GM13976 (cell line): Measurements from ENCODE around the gene DCDC2.

Experiments used
- DNase-seq: peaks from one replicate; pipeline ENCODE4 v3.0.0; 2012; ENCODE audit warnings: low spot score
- CTCF ChIP-seq: IDR thresholded peaks from 2 replicates; pipeline ENCODE4 v1.5.1; 2012; ENCODE audit warnings: borderline replicate concordance, mild to moderate bottlenecking; ENCODE audit not compliant: insufficient read depth; ENCODE audit errors: extremely low read depth, missing control alignments, control extremely low read depth
- in situ Hi-C: fragments of 300-500 bp; cut with MboI; formaldehyde crosslinking; loops from one replicate; pipeline ENCODE4 v1.12.0; 2022; ENCODE audit warnings: low sequenced_read_pairs, mixed read lengths, inconsistent platforms; ENCODE audit not compliant: unreplicated experiment

The DCDC2 gene

GRCh38 chr6:24257282-24257681 is 100.6 kb downstream of the DCDC2 start:
- no peak for TF ChIP-seq CTCF
- in situ Hi-C loops: no loop called here
- no peak for DNase-seq

DNA sequence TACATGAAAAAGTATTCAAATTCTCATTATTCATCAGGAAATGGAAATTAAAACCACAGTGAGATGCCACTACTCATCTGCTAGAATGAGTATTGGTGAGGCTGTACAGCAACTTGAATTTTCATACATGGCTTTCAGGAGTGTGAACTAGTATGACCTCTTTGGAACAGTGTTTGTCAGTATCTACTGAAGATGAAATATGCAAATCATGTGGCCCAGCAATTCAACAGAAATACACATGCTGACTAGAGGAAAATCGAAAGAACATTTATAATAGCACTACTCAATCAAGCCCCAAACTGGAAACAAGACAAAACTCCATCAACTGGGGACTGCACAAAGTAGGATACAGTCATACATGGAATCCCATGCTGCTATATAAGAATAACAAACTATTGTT is 102.2 kb downstream of the DCDC2 start:
- TF ChIP-seq CTCF: no peak
- in situ Hi-C loops: no loop called here
- peak; percentile 16 for DNase-seq

GRCh38 chr6:24253360-24253759 is 104.5 kb downstream of the DCDC2 start:
- DNase-seq: no peak
- in situ Hi-C loops: no loop called here
- TF ChIP-seq CTCF: no peak

DNA sequence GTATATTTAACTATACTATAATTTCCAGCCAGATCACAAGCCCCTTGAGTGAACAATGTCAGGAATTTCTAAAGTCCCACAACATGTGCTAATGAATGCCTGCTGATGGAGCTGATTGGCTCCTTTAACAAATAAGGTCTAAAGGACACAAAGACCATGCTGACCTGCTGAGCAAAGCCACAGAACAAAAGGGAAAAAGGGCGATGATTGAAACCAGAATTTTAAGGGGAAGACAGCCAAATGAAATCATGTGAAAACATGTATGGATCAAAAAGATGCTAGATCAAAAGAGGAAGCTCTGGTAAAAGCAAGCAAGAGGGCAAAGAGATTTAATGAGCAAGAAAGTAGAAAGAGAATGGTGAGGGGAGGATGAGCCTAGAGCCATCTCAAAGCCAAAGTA is 105.6 kb downstream of the DCDC2 start:
- DNase-seq: no peak
- in situ Hi-C loops: no loop called here
- TF ChIP-seq CTCF: no peak

DNA sequence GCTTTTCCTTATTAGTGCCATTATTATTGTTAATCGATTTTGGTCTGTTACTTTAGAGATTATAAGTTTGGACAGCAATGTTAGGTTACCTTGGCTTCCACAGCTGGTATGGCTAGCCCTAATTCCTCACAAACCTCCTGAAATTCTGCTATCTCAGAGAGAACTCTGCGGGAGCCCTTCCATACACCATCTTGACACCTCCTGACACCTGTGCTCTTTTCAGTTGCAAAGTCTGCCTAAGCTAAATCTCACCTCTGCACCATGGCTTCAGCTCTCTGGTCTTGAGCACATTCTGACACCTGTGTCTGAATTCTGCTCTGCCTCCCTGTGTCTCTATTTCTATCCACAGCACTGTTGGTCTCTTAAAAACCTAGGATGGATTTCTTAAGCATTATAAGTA is 106.5 kb downstream of the DCDC2 start:
- no peak for TF ChIP-seq CTCF
- no peak for DNase-seq
- in situ Hi-C loops: no loop called here

DNA sequence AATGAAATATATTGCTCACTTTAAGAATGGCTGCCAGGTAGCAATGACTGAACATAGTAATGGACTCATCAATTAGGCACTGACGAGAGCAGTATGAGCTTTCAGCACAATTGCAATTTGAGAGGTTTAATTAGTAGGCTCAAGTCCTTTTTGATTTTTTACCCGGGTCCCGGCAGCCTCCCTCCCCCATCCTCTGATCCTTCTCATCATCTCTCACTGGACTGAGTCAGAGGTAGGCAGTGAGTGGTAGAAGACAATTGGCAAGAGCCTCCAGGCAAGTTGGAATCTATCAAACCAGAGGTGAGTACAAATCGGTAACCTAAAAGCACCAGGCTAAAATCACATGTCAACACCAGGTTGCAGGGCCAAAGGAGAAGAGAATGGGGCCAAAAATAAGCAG is 107.9 kb downstream of the DCDC2 start:
- in situ Hi-C loops: no loop called here

More for the DNA sequence above, 107.9 kb downstream of the DCDC2 start:
- no peak for TF ChIP-seq CTCF
- no peak for DNase-seq
